ENCODE data around the gene ZNF732. TPM values are rescaled to one million over a fixed set of nuclear protein-coding genes. Genes with fewer than 3 reads are reported as not detected.

ZNF732 gene
- total and polyA plus RNA-seq, 2 of the 8 experiments (the other 6 are each of a cell fraction or from before 2014, with no cell fraction given): 1.9 to 35.7 TPM

GRCh38 chr4:306551-306961, 1.3 kb upstream of the ZNF732 start:
- H2BK15ac ChIP-seq (ENCODE audit: low read length): 0 out of 2 replicates have a peak overlapping the region, but pooled peaks have one; percentile 16
- peaks cover 5 to 8% of the 10 kb centered on the region in 2 experiments for H4K20me1 ChIP-seq (replicated peaks in 1 of 2; ENCODE audit: control insufficient read depth in 1 of 2, insufficient read depth in 2 of 2, low read length in 2 of 2)
- no peak overlapping the region for H3K4ac ChIP-seq (replicated peaks; ENCODE audit: insufficient read length, low read depth, low read length)
- H3K14ac ChIP-seq (ENCODE audit: insufficient read length): no peak overlapping the region
- no peak overlapping the region for H3K56ac ChIP-seq (replicated peaks; ENCODE audit: insufficient read length, low read depth, low read length)
- peaks cover 0 to 10% (median 5%) of the 10 kb centered on the region in 4 experiments; a peak in 3 of 8 replicates for H3K36me3 ChIP-seq (ENCODE audit: control insufficient read depth in 2 of 4, insufficient read depth in 4 of 4, low read length in 3 of 4)
- H3K79me2 ChIP-seq (ENCODE audit: control insufficient read depth in 1 of 2, insufficient read depth in 2 of 2, low read length in 2 of 2): peaks cover 19 to 38% of the 10 kb centered on the region in 2 experiments
- ChIA-PET CTCF (ENCODE audit: partially characterized antibody) (interaction anchor here (1.0 to 2.8 kb wide), 4 partner anchors 10 to 198 kb away, joined by 3 to 9 read pairs (median 5); no protein-coding TSS in a partner anchor), POLR2A (ENCODE audit: partially characterized antibody) (interaction anchor here (0.6 to 3.4 kb wide), 6 partner anchors 8 to 271 kb away, joined by 3 to 18 read pairs (median 4); partner anchors contain the start of gene ZNF141)
- no peak overlapping the region for H2BK120ac ChIP-seq (replicated peaks; ENCODE audit: low read depth, low read length)
- H3K4me1 ChIP-seq (replicated peaks in 1 of 4; ENCODE audit: control insufficient read depth in 3 of 4, insufficient read depth in 4 of 4, low read length in 3 of 4): peaks cover 0 to 6% (median 3%) of the 10 kb centered on the region in 4 experiments; a peak in 4 of 7 replicates
- H3K27me3 ChIP-seq (replicated peaks in 1 of 4; ENCODE audit: control insufficient read depth in 3 of 4, extremely low read depth in 1 of 4, insufficient read depth in 3 of 4, low read length in 3 of 4): peaks cover 0 to 2% (median 0%) of the 10 kb centered on the region in 4 experiments; a peak in 1 of 7 replicates
- 0 out of 2 replicates have a peak, but pooled peaks cover 3% of the 10 kb centered on the region for H3K79me1 ChIP-seq (ENCODE audit: low read depth, low read length)
- peaks cover 3 to 4% of the 10 kb centered on the region in 2 experiments; a peak in 2 of 4 replicates for H3K9me3 ChIP-seq (ENCODE audit: insufficient read depth in 2 of 2, low read depth in 1 of 2, low read length in 1 of 2)
- H3K9ac ChIP-seq (replicated peaks in 1 of 4; ENCODE audit: extremely low read depth in 1 of 4, low read depth in 3 of 4, low read length in 3 of 4): no peak overlapping the region
- H4K5ac ChIP-seq (ENCODE audit: insufficient read length, low read depth, low read length): no peak overlapping the region
- H3K23me2 ChIP-seq (ENCODE audit: low read depth, low read length): peaks cover 10% of the 10 kb centered on the region; the same call in 1 of the 2 replicates
- no peak overlapping the region for H3K23ac ChIP-seq (ENCODE audit: insufficient read length)
- H3K18ac ChIP-seq (ENCODE audit: extremely low read depth, low read length): no peak overlapping the region
- H2BK12ac ChIP-seq (ENCODE audit: low read depth, low read length): no peak overlapping the region
- no peak overlapping the region for H4K91ac ChIP-seq (replicated peaks; ENCODE audit: insufficient read length, low read length)
- FAIRE-seq: no peak
- no peak overlapping the region for H2BK5ac ChIP-seq (ENCODE audit: low read depth, low read length)
- DNase-seq (ENCODE audit: low read depth in 1 of 2, low spot score in 2 of 2): no peak
- 85% methylated on average over 3 of the region's 3 CpGs; no CpG with 5 or more reads in 1 of the 2 experiments for WGBS, 2 experiments (ENCODE audit: extremely low coverage in 1 of 2, insufficient coverage in 1 of 2, insufficient read length in 1 of 2, insufficient replicate concordance in 2 of 2, low coverage in 1 of 2, low lambda C conversion rate in 2 of 2, missing lambda C conversion rate in 1 of 2)
- H4K8ac ChIP-seq (ENCODE audit: extremely low read depth, insufficient read depth, low read length): no peak overlapping the region
- H3K27ac ChIP-seq (ENCODE audit: low read depth, low read length): no peak overlapping the region
- no peak overlapping the region for H3K4me2 ChIP-seq (ENCODE audit: insufficient read depth in 1 of 2, low read depth in 2 of 2, low read length in 2 of 2)
- no peak overlapping the region for H2BK20ac ChIP-seq (ENCODE audit: low read length)
- no peak overlapping the region for H2AK5ac ChIP-seq (ENCODE audit: low read depth, low read length)
- no peak overlapping the region for H3K4me3 ChIP-seq (ENCODE audit: extremely low read depth in 1 of 4, insufficient read depth in 2 of 4, low read depth in 3 of 4, low read length in 4 of 4)
- no peak overlapping the region for H2AFZ ChIP-seq (ENCODE audit: low read length)
- no peak for TF ChIP-seq POLR2A (IDR thresholded peaks at IDR 0.05; ENCODE audit: control extremely low read depth in 1 of 2, low read depth in 2 of 2, low read length in 2 of 2)
- no peak for TF ChIP-seq FOSL1 (IDR thresholded peaks at IDR 0.05; ENCODE audit: insufficient read depth, low read depth, low read length)
- no peak for TF ChIP-seq TAF1 (IDR thresholded peaks at IDR 0.05; ENCODE audit: low read depth, low read length)
- no peak for TF ChIP-seq EP300 (IDR thresholded peaks at IDR 0.05; ENCODE audit: borderline replicate concordance in 1 of 2, low read depth in 2 of 2, low read length in 2 of 2)
- no peak for TF ChIP-seq HDAC6 (IDR thresholded peaks at IDR 0.05; ENCODE audit: low read depth, low read length)
- no peak for TF ChIP-seq RXRA (IDR thresholded peaks at IDR 0.05; ENCODE audit: insufficient read depth, low read depth, low read length)
- no peak for TF ChIP-seq TEAD4 (IDR thresholded peaks at IDR 0.05; ENCODE audit: low read depth, low read length)
- TF ChIP-seq CBX8 (IDR thresholded peaks at IDR 0.05; ENCODE audit: borderline replicate concordance, low read depth, low read length): no peak
- TF ChIP-seq KDM5A (IDR thresholded peaks at IDR 0.05; ENCODE audit: low read length): no peak
- TF ChIP-seq RAD21 (IDR thresholded peaks at IDR 0.05 in 1 of 2, conservative IDR thresholded peaks at IDR 0.05 in 1 of 2; ENCODE audit: low read depth in 2 of 2, low read length in 2 of 2): no peak
- TF ChIP-seq CREB1 (IDR thresholded peaks at IDR 0.05): no peak
- TF ChIP-seq JUND (IDR thresholded peaks at IDR 0.05; ENCODE audit: low read length): no peak
- no peak for TF ChIP-seq EGR1 (IDR thresholded peaks at IDR 0.05; ENCODE audit: borderline replicate concordance, low read depth, low read length)
- TF ChIP-seq CBX5 (IDR thresholded peaks at IDR 0.05; ENCODE audit: low read depth, low read length): no peak

Data from H1 (cell line).